Endometrial microvascular endothelial cells (primary cell): Measurements from ENCODE around the gene DNMT3A. TPM values are rescaled to one million over a fixed set of nuclear protein-coding genes. Genes with fewer than 3 reads are reported as not detected.

Experiments used
- in situ Hi-C: cut with HindIII; loops from 2 replicates; pipeline ENCODE4 v1.10.0; 2017; ENCODE audit warnings: low sequenced_read_pairs, low pct_unique_long_range_greater_than_20kb; ENCODE audit errors: inconsistent ontology term
- total RNA-seq: library from RNA; depleted of rRNA; stranded (reverse); fragments of >200 nt; gene quantifications from one replicate; pipeline ENCODE4 v1.2.3, GENCODE V29; 2015; ENCODE audit errors: inconsistent ontology term

The DNMT3A gene
- total RNA-seq, 1 donor from 2014 or later: 9.2 TPM

DNA sequence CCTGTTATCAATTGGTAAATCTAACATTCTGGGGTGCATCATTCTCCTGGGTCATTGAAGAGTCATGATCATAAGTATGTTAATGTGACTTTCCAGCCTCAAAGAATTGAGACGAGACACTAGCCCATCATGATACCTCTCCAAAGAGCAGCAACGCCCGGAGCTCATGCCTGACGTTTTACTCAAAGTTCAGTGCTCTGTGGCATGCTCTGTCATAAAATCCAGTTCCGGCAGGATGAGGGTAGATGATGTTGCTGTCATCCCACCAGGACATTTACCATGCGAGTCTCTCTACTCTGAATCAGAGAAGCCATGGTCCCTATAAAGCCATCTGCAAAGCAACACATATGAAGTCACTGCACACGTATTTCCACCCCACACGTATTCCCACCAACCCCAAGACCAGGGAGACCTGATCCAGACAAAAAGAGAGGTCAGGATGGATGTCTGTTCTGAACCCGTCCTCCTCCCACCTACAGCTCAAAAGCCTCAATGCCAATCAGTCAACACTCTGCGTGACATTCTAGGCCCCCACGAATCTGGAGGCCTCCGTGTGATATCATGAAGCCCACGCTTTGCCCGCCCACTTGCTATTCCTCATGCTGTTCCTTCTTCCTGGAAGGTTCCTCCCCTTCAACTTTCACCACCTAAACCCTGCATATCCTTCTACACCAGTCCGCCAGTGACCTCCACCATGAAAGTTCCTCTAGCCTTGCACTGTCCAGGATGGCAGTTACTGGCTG lies 85.8 kb downstream of the DNMT3A start:
- in situ Hi-C loops: no loop called here

DNA sequence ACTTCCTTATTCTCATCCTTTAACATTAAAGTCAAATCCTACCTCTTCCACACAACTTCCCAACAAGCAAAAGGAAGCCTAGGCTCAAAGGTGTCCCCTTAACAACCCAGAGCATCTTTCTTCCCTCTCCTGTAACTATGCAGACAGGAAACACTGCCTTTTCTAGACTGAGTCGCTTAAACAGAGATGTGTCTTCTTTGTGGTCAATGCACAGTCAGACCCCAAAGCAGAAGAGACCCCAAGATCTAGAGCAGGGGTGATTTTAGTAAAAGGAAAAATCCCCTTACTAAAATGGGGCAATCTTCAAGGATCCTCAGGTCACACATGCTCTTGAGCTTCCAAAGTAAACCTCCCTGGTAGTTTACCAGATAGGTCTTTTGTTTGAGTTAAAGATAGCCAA lies 86.8 kb downstream of the DNMT3A start:
- in situ Hi-C loops: no loop called here

DNA sequence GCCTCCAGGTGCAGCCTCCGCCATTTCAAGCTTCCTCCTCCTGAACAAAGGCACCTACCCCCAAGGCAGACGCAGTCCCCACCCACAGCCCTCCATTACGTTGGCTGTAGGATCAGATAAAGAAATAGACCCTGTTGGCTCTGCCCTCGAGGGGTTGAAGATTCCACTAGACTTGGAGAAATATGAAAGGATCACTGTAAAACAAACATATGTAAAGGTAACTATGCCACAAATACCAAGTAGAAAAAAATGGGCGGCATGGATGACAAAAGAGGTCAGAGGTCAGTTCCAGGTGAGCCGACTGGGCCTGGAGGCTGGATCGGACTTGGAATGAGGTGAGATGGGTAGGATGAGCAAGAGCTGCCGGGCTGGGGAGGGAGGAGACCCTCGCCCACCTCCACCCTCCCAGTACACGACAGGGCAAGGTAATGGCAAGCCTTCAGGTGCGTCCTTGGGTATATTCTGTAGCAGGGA lies 88.5 kb downstream of the DNMT3A start:
- in situ Hi-C loops: no loop called here

DNA sequence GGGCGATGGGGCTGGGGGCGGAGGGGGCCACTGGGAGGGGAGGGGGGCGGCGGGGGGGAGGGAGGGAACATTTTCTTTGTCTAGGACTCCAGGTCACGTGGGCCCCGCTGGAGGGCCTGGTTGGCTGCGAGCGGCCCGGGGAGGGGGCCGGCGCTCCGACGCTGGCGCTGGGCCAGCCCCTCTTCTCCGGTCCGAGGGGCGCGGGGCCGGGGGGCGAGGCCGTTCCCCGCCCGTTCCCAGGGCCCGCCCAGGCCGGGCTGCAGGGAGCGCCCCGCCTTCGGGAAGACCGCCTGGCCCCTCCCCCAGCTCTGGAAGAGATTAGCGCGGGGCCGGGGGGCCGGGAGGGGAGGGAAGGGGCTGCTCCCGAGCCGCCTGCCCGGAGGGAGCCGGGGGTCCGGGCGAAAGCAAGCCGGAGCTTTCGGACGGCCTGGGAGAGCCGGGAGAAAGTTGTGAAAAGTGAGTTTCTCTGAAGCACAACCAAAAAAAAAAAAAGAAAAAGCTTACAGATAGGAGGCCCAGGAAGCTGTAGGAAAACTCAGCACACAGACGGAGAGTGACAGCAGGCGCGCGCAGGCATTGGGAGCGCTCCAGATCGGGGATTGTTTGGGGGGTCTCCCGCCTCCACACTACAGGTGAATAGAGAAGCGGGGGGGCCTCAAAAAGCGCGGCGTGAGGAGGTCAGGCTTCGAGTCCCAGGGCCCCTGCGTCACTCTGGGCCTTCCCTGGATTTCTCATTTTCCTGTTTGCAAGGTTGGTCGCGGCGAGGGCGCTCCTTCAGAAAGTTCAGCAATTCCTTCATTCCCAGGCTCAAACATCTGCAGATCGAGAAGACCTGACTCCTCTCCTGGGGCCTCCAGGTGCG lies 89.2 kb downstream of the DNMT3A start:
- in situ Hi-C loops: no loop called here

DNA sequence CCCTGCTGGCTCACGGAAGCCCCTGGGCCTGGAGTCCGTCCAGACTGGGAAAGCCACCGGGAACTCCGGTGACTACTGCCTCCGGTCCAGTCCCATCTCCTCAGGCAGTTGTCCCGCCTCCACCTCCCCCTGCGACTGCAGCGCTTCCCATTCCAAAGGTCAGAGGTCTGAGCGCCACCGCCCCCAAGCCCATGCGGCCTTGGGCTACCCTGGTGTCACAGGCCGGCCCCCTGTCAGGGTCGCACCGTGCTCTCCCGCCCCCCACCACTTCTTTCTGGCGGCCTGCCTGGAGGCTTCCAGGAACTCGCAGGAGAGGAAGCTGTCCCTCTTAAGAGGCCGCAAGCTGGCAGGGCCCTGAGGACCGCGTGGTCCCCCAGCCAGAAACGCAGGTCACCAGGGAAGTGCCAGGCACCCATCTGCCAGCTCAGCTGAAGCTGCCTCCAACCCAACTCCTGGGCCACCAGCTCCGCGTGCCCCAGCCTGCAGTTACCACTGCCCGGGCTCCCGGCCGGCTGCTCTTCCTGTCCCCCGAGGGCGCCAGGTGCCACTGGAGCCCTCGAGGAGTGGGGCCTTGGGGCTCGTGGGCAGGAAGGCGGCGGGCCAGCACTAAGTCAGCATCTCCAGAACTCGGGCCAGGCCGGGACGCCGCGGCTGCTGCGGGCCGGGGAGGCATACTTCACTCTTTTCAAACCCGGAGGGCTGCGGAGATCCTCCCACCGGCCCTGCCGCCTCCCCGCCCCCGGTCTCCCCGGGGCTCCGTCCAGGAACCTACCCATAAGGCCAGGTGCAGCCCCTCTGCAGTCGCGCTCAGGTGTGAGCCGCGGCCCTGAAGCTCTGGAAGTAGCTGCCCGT lies 90.1 kb downstream of the DNMT3A start:
- in situ Hi-C loops: no loop called here

DNA sequence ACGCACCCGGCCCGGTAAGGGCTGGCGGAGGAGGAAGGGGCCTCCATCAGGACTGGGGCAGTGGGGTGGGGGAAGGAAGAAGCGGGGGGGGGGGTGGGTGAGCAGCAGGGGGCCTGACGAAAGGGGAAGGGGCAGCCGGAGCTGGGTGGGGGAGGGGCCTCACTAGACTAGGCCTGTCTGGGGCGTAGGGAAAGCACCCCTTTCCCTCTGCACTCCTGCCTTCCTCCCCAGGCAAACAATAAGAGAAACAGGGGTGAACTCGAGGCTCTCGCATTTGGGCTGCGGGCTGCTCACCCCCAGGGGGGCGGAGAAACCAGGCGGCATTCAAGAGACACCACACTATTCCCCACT lies 90.7 kb downstream of the DNMT3A start:
- in situ Hi-C loops: no loop called here

DNA sequence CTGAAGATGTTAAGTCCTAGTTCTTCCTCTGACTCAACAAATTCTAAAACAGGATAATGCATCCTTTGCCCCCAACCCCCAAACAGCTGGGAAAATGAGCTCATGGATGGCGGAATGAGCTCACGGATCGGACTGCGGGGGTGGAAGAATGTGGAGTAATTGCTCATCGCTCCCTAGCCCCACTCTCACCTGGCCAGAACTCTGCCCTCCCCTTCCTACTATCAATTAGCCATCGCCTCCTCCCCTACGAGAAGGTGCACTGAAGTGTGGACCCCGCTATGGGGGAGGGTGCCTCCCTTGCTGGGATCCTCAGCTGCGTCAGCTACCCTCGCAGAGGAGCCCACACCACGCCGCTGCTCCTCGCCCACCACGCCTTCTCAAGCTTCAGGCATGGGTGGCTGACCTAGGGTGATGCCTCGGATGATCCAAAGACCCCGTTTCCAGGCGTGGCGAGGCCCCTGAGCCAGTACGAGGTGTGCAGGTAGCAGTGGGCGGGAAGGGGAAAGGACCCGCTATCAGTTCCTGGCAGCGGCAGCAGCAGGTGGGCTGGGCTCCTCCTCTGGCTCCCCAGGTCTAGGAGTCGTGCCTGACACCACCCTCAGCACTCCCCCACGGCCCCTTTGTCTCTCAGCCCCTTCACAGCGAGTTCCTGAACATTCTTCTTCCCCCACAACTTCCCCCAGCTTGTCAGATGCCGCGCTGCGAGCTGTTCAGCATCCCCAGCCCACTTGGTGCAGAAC lies 91.2 kb downstream of the DNMT3A start:
- in situ Hi-C loops: no loop called here

DNA sequence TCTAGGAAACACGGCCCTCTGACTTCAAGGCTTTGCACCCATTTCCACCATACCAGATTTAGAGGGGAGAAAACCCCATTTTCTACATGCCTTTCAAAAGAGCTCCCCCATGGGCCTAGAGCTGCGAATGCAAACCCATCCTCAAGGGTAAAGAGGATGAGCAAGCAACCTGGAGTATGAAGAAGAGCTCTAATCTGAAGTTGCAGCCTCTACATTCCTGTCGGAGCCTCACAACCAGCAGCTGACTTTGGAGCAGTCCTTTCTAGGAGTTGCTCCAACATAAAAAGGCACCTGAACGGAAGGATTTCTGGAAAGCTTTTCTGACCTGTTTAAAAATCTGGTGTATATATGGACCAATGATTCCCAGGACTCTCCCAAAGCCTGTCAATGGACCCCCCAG lies 91.9 kb downstream of the DNMT3A start:
- in situ Hi-C loops: no loop called here

DNA sequence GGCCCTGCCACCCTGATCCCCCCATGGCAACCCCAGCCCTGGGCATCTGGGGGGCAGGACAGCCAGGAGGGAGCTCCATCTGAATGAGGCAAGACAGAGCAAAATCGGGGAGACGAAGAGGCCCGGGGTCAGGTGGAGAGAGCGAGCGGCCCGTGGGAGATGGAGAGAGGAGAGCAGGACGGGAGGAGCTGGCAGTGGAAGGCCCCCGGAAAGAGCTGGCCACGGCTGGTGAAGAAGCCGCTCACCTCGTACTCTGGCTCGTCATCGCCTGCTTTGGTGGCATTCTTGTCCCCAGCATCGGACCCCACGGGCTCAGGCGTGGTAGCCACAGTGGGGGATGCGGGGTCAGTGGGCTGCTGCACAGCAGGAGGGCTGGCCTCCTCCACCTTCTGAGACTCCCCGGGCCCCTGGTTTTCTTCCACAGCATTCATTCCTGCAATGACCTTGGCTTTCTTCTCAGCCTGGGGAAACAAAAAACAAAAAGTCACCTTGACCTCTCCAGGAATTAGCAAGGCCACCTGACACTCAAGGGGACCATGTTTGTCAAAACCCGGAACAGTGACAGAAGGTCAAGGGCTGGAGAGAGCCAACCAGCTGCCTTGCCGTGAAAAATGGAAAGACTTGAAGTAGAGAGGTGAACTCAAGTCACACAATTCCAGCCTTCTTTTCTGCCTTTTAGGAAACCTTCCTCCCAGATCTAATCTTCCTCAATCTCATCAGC lies 93.8 kb downstream of the DNMT3A start:
- in situ Hi-C loops: no loop called here

DNA sequence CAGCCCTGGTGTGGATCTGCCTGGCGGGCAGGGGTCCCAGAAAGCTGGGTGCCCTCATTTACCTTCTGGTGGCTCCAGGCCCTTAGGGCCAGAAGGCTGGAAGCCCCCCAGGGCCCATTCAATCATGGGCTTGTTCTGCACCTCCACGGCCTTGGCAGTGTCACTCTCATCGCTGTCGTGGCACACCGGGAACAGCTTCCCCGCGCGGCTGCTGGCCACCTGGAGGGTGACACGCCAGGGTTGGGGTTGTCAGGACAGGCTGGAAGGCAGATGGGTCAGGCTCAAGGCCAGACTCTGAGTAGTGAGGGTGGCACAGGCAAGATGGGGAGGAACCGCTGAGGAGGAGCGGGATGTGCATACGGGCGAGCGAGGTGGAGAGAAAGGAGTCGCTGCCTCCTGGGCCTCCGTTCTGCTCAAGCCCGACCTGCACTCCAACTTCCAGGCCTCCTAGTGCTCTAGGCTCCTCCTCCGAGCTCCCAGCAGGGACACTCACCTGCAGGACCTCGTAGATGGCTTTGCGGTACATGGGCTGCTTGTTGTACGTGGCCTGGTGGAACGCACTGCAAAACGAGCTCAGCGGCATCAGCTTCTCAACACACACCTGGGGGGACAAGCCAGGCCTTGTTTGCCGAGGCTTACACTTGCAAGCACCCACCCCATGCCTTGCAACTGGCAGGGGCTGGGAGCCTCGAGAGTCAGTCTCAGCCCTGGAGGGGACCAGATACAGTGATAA lies 95.0 kb downstream of the DNMT3A start:
- in situ Hi-C loops: no loop called here

DNA sequence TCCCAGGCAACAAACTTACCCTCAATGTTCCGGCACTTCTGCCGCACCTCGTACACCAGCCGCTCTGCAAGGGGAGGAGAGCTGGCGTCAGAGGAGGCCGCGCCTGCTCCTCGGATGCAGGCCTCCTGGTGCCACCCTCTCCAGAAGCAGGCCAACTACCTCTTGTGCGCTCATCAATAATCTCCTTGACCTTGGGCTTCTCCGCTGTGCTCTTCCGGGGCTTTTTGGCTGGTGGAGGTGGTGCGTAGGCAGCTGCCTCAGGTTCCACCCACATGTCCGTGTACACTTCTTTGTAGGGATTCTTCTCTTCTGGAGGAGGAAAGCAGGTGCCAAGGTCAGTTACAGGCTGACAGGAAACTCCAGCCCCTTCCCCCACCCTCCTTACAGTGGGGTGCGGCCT lies 95.7 kb downstream of the DNMT3A start:
- in situ Hi-C loops: no loop called here

DNA sequence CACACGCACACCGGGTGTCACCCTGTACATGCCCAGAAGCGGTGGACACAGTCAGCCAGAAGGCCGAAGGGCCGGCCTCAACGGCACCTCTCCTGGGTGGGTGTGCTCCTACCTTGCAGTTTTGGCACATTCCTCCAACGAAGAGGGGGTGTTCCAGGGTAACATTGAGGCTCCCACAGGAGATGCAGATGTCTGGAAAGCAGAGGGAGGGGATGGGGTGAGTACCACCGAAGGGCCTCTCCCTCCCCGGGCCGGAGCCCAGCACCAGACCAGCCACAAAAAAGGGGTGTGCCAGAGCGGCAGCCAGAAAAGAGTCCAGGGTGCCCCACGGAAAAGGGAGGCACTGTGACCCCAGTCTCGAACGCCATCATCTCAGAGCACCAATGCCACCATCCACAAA lies 96.6 kb downstream of the DNMT3A start:
- in situ Hi-C loops: no loop called here

DNA sequence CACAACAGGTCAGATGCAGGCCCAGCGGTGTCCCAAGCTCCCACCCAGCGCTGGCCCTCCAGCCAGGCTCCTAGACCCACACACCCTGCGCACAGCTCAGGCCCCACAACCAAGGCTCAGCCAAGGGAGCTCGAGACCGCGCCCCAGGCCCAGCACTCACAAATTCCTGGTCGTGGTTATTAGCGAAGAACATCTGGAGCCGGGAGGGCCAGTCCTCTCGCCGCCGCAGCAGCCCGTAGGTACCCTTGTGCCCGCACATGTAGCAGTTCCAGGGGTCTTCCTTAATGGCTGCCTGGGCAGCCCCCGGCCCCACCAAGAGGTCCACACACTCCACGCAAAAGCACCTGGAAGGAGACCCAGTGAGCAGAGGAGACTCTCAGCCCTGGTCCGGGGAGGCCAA lies 97.7 kb downstream of the DNMT3A start:
- in situ Hi-C loops: no loop called here

DNA sequence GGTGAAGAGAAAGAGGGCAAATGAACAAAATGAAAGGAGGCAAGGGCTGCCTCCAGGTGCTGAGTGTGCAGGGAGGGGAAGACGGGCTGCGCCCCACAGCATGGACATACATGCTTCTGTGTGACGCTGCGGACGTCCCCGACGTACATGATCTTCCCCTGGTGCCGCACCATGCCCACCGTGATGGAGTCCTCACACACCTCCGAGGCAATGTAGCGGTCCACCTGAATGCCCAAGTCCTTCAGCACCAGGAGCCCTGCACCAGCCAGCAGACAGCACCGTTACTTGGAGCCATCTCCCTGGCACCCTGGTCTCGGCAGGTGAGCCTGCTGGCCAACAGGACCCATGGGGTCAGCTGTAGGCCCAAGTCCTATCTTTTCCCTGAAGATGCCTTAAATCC lies 100.3 kb downstream of the DNMT3A start:
- in situ Hi-C loops: no loop called here

DNA sequence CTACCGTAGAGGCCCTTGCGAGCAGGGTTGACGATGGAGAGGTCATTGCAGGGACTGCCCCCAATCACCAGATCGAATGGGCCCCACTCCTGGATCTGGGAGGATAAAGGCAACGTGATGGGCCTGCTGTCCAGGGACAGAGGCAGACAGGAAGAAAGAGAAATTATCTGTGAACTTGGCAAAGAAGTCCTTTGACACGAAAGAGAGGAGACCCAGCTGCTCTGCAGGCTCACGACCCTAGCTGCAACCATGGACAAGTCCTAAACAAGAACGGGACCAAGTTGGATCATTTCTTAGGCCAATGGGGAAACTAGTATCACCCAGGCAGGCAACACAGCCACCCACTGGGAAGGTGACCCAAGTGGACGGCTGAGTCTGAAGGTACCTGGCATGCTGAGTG lies 101.1 kb downstream of the DNMT3A start:
- in situ Hi-C loops: no loop called here

DNA sequence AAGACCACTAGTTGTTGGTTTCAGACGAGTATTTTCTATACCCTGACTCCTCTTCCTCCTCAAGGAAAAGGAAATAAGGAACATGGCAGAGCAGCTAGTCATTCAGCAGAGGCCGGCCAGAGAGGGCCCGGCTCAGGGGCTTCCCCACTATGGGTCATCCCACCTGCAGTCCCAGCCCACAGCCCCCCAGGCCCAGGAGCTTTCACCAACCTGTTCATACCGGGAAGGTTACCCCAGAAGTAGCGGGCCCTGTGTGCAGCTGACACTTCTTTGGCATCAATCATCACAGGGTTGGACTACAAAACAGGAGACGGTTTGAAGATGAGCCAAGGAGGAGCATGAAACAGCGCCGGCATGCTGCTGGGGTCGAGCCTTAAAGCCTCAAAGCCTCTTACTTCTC lies 102.8 kb downstream of the DNMT3A start:
- in situ Hi-C loops: no loop called here

DNA sequence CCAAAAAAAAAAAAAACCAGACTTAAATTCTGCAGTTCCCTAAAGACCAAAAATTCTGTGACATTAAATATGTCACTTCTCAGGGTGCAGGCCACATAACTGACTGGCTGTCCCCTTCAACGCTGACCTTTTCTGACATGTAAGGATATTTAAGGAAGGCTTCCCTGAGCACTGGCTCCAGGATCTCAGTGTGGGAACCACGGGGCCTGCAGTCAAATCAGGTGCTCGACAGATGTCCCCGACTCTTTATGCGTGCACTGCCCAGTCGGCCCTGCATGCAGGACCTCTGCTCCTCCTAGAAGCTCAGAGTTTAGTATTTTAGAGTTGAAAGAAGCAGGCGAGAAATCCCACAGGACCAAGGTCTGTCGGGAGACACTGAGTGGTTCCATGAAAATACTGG lies 104.0 kb downstream of the DNMT3A start:
- in situ Hi-C loops: no loop called here

DNA sequence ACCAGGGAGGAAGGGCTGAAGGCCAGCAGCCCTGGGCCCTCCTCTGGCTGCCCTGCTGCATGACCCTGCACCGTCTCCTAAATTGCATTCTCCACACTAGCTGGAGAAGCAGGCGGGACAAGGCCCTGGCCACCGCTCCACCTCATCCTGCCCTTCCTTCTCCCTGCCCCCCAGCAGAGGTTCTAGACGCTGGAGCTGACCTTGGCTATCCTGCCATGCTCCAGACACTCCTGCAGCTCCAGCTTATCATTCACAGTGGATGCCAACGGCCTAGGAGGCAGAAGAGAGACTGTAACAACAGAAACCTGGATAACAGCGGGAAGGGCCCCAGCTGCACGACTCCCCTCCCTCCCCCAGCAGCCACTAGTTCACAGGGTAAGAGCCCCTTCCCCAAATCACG lies 105.0 kb downstream of the DNMT3A start:
- in situ Hi-C loops: no loop called here
